NCI-H187 treated with DMSO at 0.1 percent for 48 hours (cell line): ENCODE measurements around the gene FLT3LG.

ENCODE experiments used
- DNase-seq: peaks from one replicate; lab custom pipeline; 2025; lab: John Stamatoyannopoulos, UW

FLT3LG gene, protein sequence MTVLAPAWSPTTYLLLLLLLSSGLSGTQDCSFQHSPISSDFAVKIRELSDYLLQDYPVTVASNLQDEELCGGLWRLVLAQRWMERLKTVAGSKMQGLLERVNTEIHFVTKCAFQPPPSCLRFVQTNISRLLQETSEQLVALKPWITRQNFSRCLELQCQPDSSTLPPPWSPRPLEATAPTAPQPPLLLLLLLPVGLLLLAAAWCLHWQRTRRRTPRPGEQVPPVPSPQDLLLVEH

DNA sequence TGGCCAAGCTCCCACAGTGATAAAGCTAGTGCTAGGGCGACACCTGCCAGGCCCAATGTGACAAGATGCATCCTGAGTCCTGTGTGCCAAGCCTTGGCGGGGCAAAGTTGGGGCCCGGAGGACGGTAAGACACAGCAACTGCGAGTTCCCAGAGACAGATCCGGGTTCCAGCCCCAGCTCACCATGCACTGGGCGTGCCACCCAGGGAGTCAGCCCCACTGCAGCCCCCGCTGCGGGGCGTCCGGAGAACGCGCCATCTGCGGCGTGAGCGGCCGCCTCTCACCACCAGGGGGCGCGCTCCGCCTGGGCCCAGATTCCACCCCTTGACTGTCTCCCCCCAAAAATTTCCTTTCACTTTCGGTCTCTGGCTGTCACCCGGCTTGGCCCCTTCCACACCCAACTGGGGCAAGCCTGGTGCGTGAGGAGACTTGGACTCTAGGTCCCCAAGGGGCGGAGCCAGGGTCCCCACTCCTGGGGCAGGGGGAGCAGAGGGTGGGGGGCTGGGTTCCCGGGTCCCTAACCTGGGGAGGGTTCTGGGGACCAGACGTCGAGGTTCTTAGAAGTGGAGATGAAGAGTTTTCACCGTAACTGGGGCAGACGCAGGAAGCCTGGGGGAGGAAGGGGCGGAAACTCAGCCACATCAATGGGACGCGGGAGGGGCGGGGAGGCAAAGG, at the start of gene FLT3LG:
FLT3LG (plus strand) TSS at position 348 of the 674 bp plus-strand sequence. CDS start 425 bp downstream, outside the sequence.
- no peak for DNase-seq

DNA sequence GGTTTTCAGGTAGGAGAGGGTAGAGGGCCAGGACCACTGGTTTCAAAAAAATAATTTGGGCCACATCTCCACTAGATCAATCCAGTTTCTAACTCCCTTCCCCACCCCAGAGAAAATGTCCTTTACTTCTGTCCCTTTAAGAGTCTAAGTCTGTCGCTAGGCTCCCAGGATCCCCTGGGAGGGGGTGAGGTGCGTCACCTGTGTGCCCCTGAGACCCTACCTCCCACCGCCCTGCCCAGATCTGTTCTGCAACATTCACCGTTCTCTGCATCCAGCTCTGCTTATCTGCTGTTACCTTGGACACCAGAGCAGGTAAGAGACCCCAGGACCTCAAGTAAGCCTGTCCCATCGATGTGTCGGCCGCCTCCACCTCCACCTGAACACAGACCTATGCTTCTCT, 48.8 kb upstream of the FLT3LG start, which contains the start of gene GFY:
GFY (plus strand) TSS at position 211 of the 400 bp plus-strand sequence. CDS start 1,043 bp downstream, outside the sequence.
- no peak for DNase-seq

DNA sequence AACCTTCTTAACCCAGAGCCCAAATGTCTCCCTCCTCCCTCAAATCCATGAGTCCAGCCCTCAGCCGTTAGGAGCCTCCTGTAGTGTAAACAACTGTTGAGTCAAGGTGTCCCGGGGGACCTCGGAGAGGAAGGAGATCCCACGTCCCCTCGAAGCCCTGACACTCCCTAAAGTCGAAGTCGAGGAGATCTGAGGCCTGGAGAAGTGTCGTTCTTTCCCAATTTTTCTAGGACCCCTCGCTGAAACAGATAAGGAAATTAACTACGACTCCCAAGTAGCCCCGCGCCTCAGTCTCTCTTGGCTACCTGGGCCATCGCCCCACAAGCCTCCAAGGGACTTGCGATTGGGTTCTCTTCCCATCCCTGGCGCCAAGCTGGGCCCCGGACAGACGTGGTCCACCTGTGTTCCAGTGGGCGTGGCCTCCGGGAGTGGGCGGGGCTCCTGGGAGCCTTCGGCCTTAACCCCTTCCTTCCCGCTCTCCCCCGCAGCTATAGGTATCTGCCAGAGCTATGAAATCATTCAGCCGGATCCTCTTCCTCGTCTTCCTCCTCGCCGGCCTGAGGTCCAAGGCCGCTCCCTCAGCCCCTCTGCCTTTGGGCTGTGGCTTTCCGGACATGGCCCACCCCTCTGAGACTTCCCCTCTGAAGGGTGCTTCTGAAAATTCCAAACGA, 48.0 kb upstream of the FLT3LG start:
- no peak for DNase-seq

DNA sequence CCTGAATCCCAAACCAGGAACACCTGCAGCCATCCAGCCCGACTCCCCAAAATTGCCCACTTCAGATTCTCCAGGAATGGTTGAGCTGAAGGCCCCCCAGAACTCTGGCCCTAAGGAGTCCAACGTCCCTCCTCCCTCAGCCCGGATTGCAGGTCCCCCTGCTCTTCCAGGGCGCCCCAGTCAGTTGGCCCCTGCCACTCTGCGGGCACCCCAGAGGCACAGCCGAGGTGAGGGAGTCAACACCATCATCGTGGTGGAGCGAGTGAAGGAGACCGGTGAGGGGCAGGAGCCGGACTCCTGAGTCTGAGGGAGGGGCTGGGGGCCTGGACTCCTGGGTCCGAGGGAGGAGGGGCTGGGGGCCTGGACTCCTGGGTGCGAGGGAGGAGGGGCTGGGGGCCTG, 46.7 kb upstream of the FLT3LG start:
- no peak for DNase-seq

DNA sequence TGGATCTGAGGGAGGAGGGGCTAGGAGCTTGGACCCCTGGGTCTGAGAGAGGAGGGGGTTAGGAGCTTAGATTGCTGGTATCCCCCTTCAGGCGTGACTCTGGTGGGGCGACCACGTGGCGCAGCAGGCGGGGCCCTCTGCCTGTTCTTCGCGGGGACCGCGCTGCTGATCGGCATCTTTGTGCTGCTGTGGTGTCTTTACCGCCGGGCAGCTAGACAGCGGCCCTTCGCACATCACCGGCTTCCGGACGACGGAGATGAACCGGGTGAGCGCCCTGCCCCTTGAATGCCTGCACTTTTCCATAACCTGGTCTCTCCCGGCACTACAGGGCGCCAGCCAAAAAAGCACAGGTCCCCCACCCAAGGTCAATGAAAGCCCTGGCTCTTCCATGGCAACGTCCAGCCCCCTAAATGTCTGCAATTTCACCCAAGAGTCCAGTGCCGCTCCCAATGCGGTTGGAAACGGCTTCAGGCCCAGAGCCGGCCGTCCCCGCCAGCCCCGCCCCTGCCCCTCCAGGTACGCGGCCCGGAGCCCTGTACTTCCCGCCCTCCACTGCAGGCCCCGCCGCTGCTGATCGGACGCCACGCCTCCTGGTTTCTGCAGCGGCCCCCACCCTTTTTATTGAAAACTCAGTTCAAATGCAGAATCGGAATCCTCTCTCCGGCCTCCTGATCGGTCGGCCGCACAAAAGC, 46.0 kb upstream of the FLT3LG start:
- DNase-seq, result no peak

DNA sequence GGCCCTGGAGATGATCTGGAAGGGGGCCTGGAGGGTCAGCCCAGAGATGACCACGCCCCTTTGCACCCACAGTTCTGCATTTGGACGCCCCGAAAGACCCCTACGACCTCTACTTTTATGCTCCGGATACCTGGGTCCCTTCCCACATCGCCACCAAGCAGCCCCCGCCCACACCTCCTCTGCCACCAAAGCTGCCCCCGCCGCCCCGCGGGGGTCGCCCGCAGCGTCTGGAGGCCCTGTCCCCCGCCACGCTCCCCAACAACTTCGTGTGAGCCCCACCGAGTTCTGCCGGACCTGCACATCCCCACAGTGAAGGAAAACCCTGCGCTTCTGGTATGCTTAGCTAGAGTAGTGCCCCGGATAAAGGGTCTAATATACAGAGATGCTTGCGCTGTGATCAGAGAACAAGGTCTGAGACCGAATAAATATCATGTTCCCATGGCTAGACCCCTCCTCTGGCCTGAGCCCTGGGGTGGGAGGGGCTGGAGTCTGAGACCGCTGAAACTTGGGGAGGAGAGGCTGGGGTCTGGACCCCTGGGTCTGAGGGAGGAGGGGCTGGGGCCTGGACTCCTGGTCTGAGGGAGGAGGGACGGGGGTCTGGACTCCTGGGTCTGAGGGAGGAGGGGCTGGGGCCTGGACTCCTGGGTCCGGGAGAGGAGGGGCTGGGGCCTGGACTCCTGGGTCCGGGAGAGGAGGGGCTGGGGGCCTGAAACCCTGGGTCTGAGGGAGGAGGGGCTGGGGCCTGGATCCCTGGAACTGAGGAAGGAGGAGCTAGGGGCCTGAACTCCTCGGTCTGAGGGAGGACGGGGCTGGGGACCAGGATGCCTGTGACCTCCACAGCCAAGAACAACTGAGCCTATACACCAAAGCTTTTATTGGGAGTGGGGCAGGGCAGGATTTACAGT, 45.2 kb upstream of the FLT3LG start:
- no peak for DNase-seq

DNA sequence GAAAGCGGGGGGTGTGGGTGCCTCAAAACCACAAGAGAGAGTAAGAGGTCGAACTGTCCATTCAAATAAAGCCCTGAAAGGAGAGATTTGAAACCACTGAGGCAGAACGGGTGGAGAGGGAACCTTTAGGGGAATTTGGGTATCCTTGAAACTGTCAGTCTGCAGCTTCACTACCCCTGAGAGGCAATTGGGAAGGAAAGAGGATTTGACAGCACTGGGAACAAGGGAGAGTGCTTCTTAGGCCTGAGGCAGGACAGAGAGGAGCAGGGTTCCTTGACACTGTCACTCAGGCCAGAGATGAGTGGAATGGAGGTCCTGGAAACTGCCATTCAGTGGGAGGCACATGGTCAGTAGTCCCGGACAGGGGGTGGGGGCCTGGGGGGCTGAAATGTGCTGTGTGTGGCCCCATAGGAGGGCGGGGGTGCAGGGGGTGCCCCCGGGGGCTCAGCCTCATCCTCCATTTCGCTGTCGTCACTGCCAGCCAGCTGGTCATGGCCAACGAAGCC, 43.8 kb upstream of the FLT3LG start:
- DNase-seq, result no peak

DNA sequence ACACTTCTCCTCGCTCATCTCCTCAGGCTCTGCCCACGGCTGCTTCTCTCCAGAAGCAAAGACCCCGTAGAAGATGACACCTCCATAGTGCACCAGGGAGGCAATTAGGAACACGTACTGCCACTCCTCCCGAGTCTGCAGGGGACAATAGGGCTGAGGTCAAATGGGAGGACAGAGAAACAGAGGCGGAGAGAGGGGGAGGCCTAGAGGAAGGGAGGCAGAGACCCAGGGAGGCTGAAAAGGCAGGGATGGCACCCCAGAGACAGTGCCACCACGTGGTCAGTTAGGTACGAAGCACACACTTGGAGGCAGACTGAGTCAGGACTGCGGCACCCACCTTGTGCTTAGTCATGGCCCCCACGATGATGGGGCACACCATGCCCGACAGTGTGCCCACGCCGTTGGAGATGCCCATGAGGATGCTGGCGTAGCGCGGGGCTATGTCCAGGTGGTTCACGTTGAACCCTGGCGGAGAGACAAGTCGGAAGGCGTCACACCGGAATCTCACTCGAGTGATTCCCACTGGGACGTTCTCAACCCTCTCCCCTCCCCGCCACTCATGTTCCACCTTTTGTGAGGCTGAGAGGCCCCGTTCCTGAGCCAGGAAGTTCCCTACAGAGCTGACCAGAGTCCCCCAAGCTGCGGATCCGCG, 43.2 kb upstream of the FLT3LG start:
- no peak for DNase-seq

DNA sequence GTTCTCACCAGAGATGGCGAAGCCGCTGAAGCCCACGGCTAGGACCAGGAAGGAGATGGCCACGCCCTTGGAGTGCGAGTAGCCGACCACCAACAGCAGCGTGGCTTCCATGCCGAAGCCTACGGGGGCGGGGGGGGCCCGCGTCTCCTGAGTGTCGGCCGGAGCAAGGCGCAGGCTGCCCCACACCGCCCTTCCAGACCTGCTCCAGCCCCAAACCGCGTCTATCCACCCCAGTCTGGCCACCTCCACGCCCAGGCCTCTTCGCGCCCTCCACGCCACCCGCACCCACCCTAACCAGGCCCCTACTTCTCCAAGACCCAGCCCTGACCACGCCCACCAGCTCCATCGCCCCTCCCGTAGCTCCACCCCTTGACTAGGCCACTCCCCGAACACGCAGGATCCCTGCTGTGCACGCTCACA, 42.7 kb upstream of the FLT3LG start:
- no peak for DNase-seq

DNA sequence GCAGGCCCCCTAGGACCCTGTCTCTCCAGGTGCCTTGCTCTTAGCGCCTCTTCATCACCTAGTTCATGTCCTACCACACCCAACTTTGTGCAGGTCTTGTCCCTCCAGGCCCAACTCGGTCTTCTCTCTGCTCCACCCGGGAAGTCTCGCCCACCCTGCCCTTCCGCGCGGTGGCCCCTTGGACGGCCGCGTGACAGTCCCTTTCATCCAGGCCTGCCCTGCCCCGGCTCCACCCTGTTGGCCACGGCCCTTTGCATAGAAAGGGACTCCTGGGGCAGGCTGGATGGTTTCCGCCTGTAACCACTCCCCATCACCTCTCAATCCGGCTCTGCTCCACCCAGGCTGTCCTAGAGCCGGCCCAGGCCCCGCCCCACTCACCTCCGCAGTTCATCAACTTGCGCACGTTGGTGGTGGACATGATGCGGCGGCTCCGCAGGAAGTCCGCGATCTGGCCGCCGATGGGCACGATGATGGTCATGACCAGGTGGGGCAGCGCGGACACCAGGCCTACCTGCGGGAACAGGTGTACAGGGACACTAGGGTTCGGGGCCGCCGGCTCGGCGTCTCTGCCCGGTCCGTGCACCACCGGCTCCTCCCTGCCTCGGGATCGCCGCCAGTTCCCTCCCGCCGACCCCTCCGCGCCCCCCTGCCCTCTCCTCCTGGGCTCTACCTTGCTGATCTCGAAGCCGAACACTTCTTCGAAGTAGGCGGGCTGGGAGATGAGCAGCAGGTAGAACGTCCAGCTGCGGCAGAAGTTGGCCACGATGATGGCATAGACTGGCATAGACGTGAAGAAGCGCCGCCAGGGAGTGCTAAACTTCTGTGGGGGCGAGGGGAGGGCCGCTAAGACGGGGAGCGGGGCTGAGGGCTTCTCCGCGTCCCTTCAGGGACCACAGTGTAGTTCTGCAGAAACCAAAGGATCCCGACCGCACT, 41.6 kb upstream of the FLT3LG start:
- DNase-seq, result no peak

DNA sequence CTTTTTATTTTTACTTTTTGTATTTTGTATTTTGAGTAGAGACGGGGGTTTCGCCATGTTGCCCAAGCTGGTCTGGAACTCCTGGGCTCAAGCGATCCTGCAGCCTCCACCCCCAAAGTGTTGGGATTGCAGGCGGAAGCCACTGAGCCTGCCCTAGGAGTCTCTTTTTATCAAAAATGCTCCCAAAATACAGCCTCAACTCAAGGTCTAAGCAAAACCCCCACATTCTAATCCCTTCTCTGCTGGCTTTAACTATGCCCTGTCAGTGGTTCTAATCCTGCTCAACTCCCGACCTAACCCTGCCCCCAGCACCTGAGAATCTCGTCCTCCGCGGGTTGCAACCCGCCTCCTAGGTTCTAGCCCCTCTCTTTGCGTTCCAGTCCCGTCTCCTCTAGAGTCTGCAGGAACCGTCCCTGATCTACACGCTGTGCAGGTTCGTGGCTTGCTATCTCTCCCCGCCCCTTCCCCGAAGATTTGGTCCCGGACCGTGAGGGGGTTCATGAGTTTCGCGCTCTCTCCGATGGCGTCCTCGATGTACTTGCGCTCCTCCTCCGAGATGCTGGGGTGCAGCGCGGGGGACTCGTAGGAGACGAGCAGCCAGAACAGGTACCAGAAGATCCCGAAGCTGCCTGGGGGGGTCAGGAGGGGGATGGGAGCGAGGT, 40.6 kb upstream of the FLT3LG start:
- DNase-seq, result no peak

DNA sequence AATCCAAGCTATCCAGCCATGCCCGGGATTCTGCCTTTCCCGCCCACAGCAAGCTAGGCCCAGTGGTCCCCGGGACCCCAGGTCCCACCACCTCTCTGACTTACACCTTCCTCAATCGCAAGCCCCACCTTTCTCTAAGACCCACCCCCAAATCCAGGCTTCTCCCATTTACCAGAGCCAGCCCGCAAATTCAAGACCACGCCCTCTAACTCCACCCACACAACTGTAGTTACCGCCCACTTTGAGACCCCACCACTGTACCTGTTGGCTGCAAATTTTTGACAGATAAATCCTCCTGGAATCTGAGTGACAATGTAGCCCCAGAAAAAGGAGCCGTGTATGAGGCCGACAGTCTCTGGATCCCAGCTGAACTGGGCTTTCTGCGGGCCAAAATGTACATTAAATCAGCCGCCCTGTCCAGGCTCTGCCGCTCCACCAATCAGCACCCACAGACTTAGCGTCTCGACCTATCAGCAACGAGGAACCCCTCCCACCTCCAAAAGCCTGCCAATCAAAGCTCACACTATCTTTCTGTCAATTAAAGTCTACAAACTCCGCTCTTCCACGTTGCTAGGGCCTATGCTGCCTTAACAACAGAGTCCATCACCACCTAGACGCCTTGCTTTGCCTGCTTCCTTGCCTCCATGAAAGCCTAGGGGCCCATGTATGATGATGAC, 39.0 kb upstream of the FLT3LG start:
- DNase-seq, result no peak

DNA sequence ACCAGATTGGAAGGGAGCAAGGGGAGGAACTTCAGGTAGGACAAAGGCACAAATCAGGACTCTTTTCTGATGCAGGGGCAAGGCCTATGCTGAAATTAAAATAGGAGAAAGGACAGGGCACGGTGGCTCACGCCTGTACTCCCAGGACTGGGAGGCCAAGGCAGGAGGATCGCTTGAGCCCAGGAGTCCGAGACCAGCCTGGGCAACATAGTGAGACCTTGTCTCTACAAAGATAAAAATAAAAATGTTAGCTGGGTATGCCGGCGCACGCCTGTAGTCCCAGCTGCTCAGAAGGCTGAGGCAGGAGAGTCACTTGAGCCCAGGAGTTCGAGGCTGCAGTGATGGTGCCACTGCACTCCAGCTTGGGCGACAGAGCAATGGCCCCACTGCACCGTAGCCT, 38.3 kb upstream of the FLT3LG start:
- no peak for DNase-seq

DNA sequence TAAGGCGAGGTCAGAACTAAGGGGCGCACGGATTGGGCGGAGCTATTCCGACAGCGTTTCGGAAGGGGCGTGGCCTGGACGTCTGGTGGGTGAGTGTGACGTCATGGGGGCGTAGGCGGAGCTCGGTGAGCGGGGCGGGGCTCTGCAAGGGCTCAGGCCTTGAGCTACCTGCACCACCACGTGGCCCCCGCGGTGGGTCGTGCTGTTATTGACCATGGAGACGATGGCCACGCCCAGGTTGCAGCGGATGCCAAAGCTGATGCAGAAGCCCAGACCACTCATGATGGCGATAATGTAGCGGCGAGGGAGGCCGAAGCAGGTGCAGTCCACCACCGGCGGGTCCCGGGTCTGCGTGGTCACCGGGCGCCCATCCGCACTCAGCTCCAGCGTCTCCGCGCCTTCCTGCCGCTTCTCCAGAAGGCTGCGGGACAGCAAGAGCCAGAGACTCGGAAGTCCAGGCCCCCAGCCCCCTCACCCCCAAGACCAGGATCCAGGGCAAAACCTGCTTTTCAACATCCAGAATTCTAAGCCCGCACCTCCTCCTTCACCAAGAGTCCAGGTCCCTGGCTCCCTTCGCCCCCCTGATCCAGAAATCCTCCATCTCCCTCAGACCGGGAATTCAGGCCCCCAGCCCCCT, 37.5 kb upstream of the FLT3LG start:
- no peak for DNase-seq

DNA sequence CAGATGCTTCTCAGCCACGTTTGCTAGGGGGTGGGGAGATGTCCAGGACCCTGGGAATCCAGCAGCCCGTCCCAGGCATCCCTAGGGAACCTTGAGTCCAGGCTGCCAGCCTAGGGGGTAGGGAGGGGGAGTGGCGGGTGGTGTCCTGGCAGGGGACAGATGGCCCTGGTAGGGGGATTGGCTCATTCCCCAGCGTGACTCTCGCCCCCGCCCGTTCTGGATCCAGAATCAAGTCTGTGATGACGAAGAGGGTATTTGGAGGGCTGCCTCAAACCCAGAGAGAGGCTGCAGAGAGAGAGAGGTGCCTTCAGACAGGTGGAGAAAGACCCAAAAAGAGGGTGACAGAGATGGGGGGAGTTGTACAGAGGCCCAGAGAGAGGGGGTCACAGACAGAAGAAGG, 36.8 kb upstream of the FLT3LG start:
- no peak for DNase-seq

DNA sequence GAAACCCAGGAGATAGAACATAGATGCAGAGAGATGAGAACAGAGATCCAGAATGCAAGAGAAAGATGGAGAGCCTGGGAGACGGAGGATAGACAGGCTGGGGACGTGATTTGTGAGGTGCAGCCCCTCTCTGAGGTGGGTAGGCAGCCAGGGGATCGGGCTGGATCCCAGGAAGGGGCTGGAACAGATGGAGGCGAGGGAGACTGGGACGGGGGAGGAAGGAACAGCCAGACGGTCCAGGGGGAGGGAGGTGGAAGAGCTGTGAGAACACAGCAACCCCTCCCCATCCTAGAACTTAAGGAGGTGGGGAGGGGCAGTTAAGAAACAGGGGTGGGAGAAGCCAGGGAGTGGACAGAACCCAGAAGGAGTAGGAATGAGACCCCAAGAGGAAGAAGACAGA, 35.8 kb upstream of the FLT3LG start:
- DNase-seq, result no peak

DNA sequence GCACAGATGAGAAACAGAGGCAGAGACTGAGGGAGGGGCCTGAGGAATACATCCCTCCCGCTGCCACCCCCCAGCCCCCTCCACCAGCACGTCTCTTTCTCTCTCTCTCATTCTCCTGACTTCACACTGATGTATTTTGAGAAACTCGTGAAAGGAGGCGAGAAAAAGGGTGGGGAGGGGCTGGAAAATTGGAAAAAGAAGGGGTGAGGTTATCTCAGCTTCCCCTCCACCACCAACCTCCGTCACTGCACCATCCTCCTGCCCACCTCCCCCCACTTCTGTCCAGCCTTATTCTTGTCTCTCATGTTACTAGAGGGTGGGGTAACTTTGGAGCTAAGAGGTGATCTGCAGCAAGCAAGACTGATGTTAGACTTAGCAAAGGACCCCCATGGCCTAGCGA, 34.2 kb upstream of the FLT3LG start:
- no peak for DNase-seq
